CD4-positive, alpha-beta memory T cell (primary cell): ENCODE measurements around the gene COLEC11. TPM values are rescaled to one million over a fixed set of nuclear protein-coding genes. Genes with fewer than 3 reads are reported as not detected.

ENCODE experiments used
- CTCF ChIA-PET: fragments of 350-600 bp; sonication (Branson Sonifier 250); formaldehyde crosslinking; loops from one replicate; lab custom pipeline; 2021; ENCODE audit warnings: inconsistent platforms; ENCODE audit not compliant: partially characterized antibody; lab: Charles Lee
- POLR2A ChIA-PET: fragments of 350-600 bp; sonication (Branson Sonifier 250); formaldehyde crosslinking; loops from one replicate; lab custom pipeline; 2021; ENCODE audit not compliant: partially characterized antibody; lab: Charles Lee
- DNase-seq, 5 donors: peaks; one replicate each; pipeline versions ENCODE4 v3.0.0 to v3.0.0-alpha.2; 2020 to 2022; ENCODE audit warnings: mixed read lengths in 1 of 5
- H3K27ac ChIP-seq: one replicate; pipeline ENCODE4 v1.7.0; 2013; ENCODE audit warnings: low read depth, low read length
- H3K27me3 ChIP-seq: 2 replicates; pipeline ENCODE4 v1.7.0; 2013; ENCODE audit warnings: mild to moderate bottlenecking, low read length, moderate library complexity; ENCODE audit not compliant: insufficient read depth
- H3K36me3 ChIP-seq: 2 replicates; pipeline ENCODE4 v1.7.0; 2013; ENCODE audit warnings: mild to moderate bottlenecking, low read length, moderate library complexity; ENCODE audit not compliant: insufficient read depth
- H3K4me1 ChIP-seq: 2 replicates; pipeline ENCODE4 v1.7.0; 2013; ENCODE audit warnings: mild to moderate bottlenecking, low read length, moderate library complexity; ENCODE audit not compliant: insufficient read depth
- H3K4me3 ChIP-seq, 2 donors: one replicate each; pipeline ENCODE4 v1.7.0; 2013; ENCODE audit warnings: low read length in 2 of 2, mild to moderate bottlenecking in 1 of 2
- H3K9me3 ChIP-seq, 2 donors: one replicate each; pipeline ENCODE4 v1.7.0; 2013; ENCODE audit warnings: low read length in 2 of 2, control low read depth in 1 of 2; ENCODE audit not compliant: control insufficient read depth in 1 of 2
- H3K27ac Mint-ChIP-seq, 7 donors: one replicate each; pipeline ENCODE4 v1.8.0; 2020 to 2021; ENCODE audit warnings: mixed read lengths in 7 of 7, mild to moderate bottlenecking in 6 of 7, inconsistent platforms in 3 of 7, moderate library complexity in 3 of 7
- H3K27me3 Mint-ChIP-seq, 2 donors: one replicate each; pipeline ENCODE4 v1.8.0; 2020 to 2021; ENCODE audit warnings: mixed read lengths in 2 of 2
- H3K36me3 Mint-ChIP-seq, 2 donors: one replicate each; pipeline ENCODE4 v1.8.0; 2020 to 2021; ENCODE audit warnings: mixed read lengths in 2 of 2, inconsistent platforms in 1 of 2, mild to moderate bottlenecking in 1 of 2
- H3K4me1 Mint-ChIP-seq, 4 donors: one replicate each; pipeline ENCODE4 v1.8.0; 2020 to 2021; ENCODE audit warnings: mixed read lengths in 4 of 4, mild to moderate bottlenecking in 1 of 4
- H3K4me3 Mint-ChIP-seq, 8 donors: one replicate each; pipeline ENCODE4 v1.8.0; 2020 to 2021; ENCODE audit warnings: mixed read lengths in 8 of 8, mild to moderate bottlenecking in 7 of 8, moderate library complexity in 6 of 8, inconsistent platforms in 3 of 8
- H3K9me3 Mint-ChIP-seq, 8 donors: one replicate each; pipeline ENCODE4 v1.8.0; 2020 to 2021; ENCODE audit warnings: mixed read lengths in 8 of 8, mild to moderate bottlenecking in 5 of 8, inconsistent platforms in 3 of 8, moderate library complexity in 1 of 8
- intact Hi-C: fragments of 100-400 bp; cut with micrococcal nuclease; formaldehyde crosslinking; loops from one replicate; pipeline ENCODE4 v1.15.1; 2023
- polyA plus RNA-seq, 2 donors: library from polyadenylated mRNA; unstranded; fragments of 300-500 nt; fragmentation: Illumina TruSeq; gene quantifications; one replicate each; pipeline ENCODE4 v1.2.3, GENCODE V29; 2021
- total RNA-seq, 2 experiments: library from RNA; stranded (reverse); gene quantifications; one replicate each; pipeline ENCODE4 v1.2.3, GENCODE V29; 2021

The COLEC11 gene
- total and polyA plus RNA-seq, 4 experiments from 2014 or later, result 0.30 TPM; not detected in 3

- Mint-ChIP-seq H3K4me1 (peaks cover 3 to 20% (median 14%) of the 10 kb centered on the region in 4 donors), H3K9me3 (peaks cover 0 to 2% (median 0%) of the 10 kb centered on the region in 8 donors), H3K36me3 (no peaks in the 10 kb centered on the region), H3K4me3 (peak overlapping the region in 1 of 8 donors; percentile 1), H3K27ac (peak overlapping the region in 2 of 7 donors; percentile 44 to 59), H3K27me3 (no peaks in the 10 kb centered on the region)
- CTCF ChIA-PET, result interaction anchor here (2.9 kb wide), 1 partner anchor 11 kb away, joined by 10 read pairs; no protein-coding TSS in a partner anchor
- H3K4me1 ChIP-seq, result peaks cover 6% of the 10 kb centered on the region
- H3K27ac ChIP-seq, result no peak overlapping the region
- no peaks in the 10 kb centered on the region for H3K9me3 ChIP-seq
- no peak for DNase-seq
- H3K36me3 ChIP-seq, result no peaks in the 10 kb centered on the region
- H3K4me3 ChIP-seq, result no peak overlapping the region
- intact Hi-C loops, result no loop called here
- POLR2A ChIA-PET, result no interaction called here
- no peaks in the 10 kb centered on the region for H3K27me3 ChIP-seq
Measured at GRCh38 chr2:3662239-3662638, 67.3 kb downstream of the COLEC11 start.

DNA sequence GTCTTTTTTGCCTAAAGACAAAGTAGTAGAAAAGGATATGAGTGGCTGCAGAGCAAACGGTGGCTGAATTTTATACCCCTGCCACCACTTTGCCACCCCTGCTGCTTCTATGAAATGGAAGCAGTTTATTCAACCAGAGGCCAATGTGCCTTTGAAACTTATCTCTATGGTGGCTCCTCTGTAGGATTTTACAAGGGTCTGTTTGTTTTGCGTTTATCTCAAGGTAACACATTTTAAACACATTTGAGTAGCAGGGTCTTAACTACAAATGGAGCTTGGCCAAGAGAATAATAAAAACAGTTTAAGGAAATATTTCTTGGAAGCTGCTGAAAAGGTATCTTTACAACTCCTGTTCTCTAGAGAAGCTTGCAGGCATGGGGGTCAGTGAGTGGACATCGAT, 69.2 kb downstream of the COLEC11 start:
- Mint-ChIP-seq H3K4me1 (peaks cover 3 to 20% (median 14%) of the 10 kb centered on the region in 4 donors), H3K27me3 (peaks cover 0 to 2% of the 10 kb centered on the region in 2 donors), H3K36me3 (no peaks in the 10 kb centered on the region), H3K27ac (no peak overlapping the region), H3K4me3 (no peak overlapping the region), H3K9me3 (peaks cover 0 to 2% (median 0%) of the 10 kb centered on the region in 8 donors)
- no peak overlapping the region for H3K4me3 ChIP-seq
- no peaks in the 10 kb centered on the region for H3K36me3 ChIP-seq
- ChIA-PET CTCF (interaction anchor here (0.7 to 0.8 kb wide), 2 partner anchors 11 to 240 kb away, joined by 3 read pairs; no protein-coding TSS in a partner anchor), POLR2A (no interaction called here)
- H3K27ac ChIP-seq, result no peak overlapping the region
- no peaks in the 10 kb centered on the region for H3K9me3 ChIP-seq
- DNase-seq, result no peak
- intact Hi-C loops, result no loop called here
- no peaks in the 10 kb centered on the region for H3K27me3 ChIP-seq
- peaks cover 6% of the 10 kb centered on the region for H3K4me1 ChIP-seq

DNA sequence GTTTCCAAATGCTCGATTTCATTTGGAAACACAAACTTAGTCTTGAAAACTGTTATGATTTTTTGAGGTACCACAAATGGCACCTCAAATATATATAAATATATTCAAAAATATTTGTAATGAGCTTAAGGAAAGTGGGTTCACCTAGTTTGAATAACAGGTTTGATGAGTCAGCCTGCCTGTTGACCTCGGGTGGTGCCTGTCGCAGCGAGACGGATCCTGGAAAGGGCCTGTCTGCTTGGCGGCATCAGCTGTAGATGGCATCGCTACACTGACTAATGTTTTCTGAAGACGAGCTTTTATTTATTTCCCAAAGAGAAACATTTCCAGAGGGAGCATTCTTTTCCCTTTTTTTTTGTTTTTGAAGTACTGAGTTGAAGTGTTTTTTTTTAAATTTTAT, 70.0 kb downstream of the COLEC11 start:
- Mint-ChIP-seq H3K4me1 (peaks cover 3 to 20% (median 9%) of the 10 kb centered on the region in 4 donors), H3K27ac (no peak overlapping the region), H3K9me3 (peaks cover 0 to 2% (median 0%) of the 10 kb centered on the region in 8 donors), H3K4me3 (no peak overlapping the region), H3K27me3 (peaks cover 2% of the 10 kb centered on the region in 2 donors), H3K36me3 (no peaks in the 10 kb centered on the region)
- intact Hi-C loops, result no loop called here
- Histone ChIP-seq H3K27ac (no peak overlapping the region), H3K9me3 (no peaks in the 10 kb centered on the region), H3K36me3 (no peaks in the 10 kb centered on the region), H3K27me3 (no peaks in the 10 kb centered on the region), H3K4me1 (peaks cover 6% of the 10 kb centered on the region), H3K4me3 (no peak overlapping the region)
- ChIA-PET POLR2A (no interaction called here), CTCF (interaction anchor here (0.7 to 0.8 kb wide), 2 partner anchors 12 to 241 kb away, joined by 3 read pairs; no protein-coding TSS in a partner anchor)
- DNase-seq, result no peak

DNA sequence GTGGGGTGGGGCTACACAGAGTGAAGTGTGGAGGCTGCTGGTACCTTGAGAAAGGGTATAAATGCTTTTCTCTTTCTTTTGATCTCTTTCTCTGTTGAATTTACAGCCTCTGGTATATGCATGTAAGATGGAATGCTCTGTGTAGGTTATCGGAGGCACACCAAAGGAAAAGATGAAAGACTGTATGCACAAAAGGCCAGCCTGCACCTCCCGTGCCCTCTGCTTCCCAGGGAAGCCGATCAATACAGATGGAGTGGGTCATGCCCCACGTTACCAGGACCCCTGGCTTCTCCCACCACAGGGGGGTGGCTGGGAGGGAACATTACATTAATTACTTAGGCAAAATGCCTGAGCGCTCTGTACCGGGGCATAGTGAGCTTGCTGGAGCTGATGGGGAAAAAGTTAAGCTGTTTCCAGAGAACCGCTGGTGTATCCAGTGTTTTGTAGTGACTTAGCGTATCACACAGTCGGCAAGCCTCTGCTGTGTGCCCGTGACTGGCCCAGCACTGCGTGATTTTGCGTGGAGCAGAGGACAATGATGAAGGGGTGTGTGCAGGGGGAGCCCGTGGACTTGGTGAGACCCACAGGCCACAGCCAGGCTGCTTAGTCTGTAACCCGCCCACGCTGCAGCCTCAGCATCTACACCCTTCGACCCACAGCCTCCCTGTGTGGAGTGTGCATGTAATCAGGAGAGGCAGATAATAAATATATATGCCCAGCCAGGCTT, 71.1 kb downstream of the COLEC11 start:
- Mint-ChIP-seq H3K36me3 (no peaks in the 10 kb centered on the region), H3K27me3 (peaks cover 2% of the 10 kb centered on the region in 2 donors), H3K4me1 (peaks cover 0 to 9% (median under 1%) of the 10 kb centered on the region in 4 donors), H3K9me3 (no peaks in the 10 kb centered on the region), H3K27ac (peak overlapping the region in 1 of 7 donors; percentile 66), H3K4me3 (no peak overlapping the region)
- DNase-seq, result no peak
- Histone ChIP-seq H3K27me3 (no peaks in the 10 kb centered on the region), H3K36me3 (no peaks in the 10 kb centered on the region), H3K4me1 (peaks cover 6% of the 10 kb centered on the region), H3K27ac (no peak overlapping the region), H3K9me3 (no peaks in the 10 kb centered on the region), H3K4me3 (no peak overlapping the region)
- CTCF ChIA-PET, result interaction anchor here (1.0 kb wide), 1 partner anchor 14 kb away, joined by 3 read pairs; no protein-coding TSS in a partner anchor
- intact Hi-C loops, result no loop called here
- POLR2A ChIA-PET, result no interaction called here

DNA sequence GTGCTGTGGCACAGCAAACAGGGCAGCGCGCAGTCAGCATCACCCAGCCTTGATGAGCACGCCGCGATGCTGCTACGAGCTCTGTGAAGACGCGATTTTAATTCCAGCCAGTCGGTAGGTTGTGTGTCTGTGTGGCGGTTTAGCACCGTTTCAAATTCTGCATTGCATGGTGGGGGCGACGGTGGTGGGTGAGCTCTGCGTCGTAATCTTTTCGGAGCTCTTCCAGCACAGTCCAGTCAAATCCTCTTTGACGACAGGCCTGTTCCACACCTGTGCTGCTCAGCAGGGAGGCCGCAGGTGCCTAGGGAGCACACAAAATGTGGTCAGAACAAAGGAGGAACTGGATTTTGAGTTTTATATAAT, 71.7 kb downstream of the COLEC11 start:
- H3K4me3 Mint-ChIP-seq, result no peak overlapping the region
- Histone ChIP-seq H3K9me3 (no peaks in the 10 kb centered on the region), H3K4me3 (no peak overlapping the region), H3K27me3 (no peaks in the 10 kb centered on the region), H3K36me3 (no peaks in the 10 kb centered on the region), H3K4me1 (peaks cover 4% of the 10 kb centered on the region), H3K27ac (no peak overlapping the region)
- peaks cover 0 to 6% (median under 1%) of the 10 kb centered on the region in 4 donors for H3K4me1 Mint-ChIP-seq
- H3K9me3 Mint-ChIP-seq, result no peaks in the 10 kb centered on the region
- no peaks in the 10 kb centered on the region for H3K36me3 Mint-ChIP-seq
- intact Hi-C loops, result no loop called here
- CTCF ChIA-PET, result interaction anchor here (1.0 kb wide), 1 partner anchor 15 kb away, joined by 3 read pairs; no protein-coding TSS in a partner anchor
- peak overlapping the region in 1 of 7 donors; percentile 66 for H3K27ac Mint-ChIP-seq
- POLR2A ChIA-PET, result no interaction called here
- H3K27me3 Mint-ChIP-seq, result peaks cover 2% of the 10 kb centered on the region in 2 donors
- DNase-seq, result no peak

DNA sequence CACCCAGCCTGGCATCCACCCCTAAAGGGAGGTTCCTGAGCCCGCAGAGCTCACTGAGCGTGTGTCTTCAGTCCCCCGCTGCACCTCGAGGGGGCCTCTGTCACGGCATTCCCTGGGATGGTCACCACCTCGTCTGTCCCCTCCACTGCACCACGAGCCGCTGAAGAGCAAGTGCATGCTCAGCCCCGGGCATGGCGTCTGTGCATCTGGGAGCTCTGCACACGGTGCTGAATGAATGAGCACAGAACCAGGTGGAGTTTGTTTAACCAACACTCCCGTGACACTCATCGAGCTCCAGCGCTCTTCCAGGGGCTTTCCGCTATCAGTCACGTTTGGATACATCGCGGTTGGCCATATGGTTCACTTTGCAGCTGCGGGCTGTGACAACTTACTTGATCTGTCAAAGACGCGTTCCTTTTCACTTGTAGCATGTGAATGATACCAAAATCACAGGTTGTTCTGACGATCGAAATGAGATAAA, 72.3 kb downstream of the COLEC11 start:
- Histone ChIP-seq H3K4me3 (no peak overlapping the region), H3K4me1 (no peaks in the 10 kb centered on the region), H3K27me3 (no peaks in the 10 kb centered on the region), H3K9me3 (no peaks in the 10 kb centered on the region), H3K27ac (no peak overlapping the region), H3K36me3 (no peaks in the 10 kb centered on the region)
- ChIA-PET POLR2A (no interaction called here), CTCF (interaction anchor here (1.0 to 1.4 kb wide), 2 partner anchors 13 to 16 kb away, joined by 3 read pairs; no protein-coding TSS in a partner anchor)
- Mint-ChIP-seq H3K36me3 (no peaks in the 10 kb centered on the region), H3K27me3 (peaks cover 2% of the 10 kb centered on the region in 2 donors), H3K4me3 (peak overlapping the region in 1 of 8 donors; percentile 41), H3K4me1 (peaks cover 0 to 2% (median 0%) of the 10 kb centered on the region in 4 donors), H3K27ac (no peak overlapping the region), H3K9me3 (no peaks in the 10 kb centered on the region)
- intact Hi-C loops, result no loop called here
- no peak for DNase-seq

- Mint-ChIP-seq H3K4me1 (no peaks in the 10 kb centered on the region), H3K27me3 (peaks cover 2 to 4% of the 10 kb centered on the region in 2 donors), H3K9me3 (no peaks in the 10 kb centered on the region), H3K27ac (no peak overlapping the region), H3K4me3 (no peak overlapping the region), H3K36me3 (no peaks in the 10 kb centered on the region)
- DNase-seq, result no peak
- CTCF ChIA-PET, result no interaction called here
- no peaks in the 10 kb centered on the region for H3K36me3 ChIP-seq
- no peaks in the 10 kb centered on the region for H3K27me3 ChIP-seq
- intact Hi-C loops, result no loop called here
- POLR2A ChIA-PET, result no interaction called here
- no peaks in the 10 kb centered on the region for H3K4me1 ChIP-seq
- no peak overlapping the region for H3K27ac ChIP-seq
- no peak overlapping the region for H3K4me3 ChIP-seq
- no peaks in the 10 kb centered on the region for H3K9me3 ChIP-seq
Measured at GRCh38 chr2:3669656-3670055, 74.7 kb downstream of the COLEC11 start.
